IMR-90 (cell line): ENCODE data around the gene RAP1GAP2. TPM values are rescaled to one million over a fixed set of nuclear protein-coding genes. Genes with fewer than 3 reads are reported as not detected.

Experiments
- ATAC-seq: fragments of 200-7000 bp; cut with Tn5 transposase; 2 replicates; pipeline ENCODE4 v1.9.1; 2020; ENCODE audit warnings: low read depth, mild to moderate bottlenecking, moderate library complexity
- BruUV-seq: library from RNA; stranded (reverse); fragments of 400-500 nt; replicated peaks from 2 replicates; lab custom pipeline; 2021; lab: Mats Ljungman, UMichigan
- CTCF ChIA-PET: fragments of 300-600 bp; formaldehyde crosslinking; extraction: SDS; loops from one replicate; lab custom pipeline; 2021; ENCODE audit warnings: antibody characterized with exemption; lab: Yijun Ruan, JAX
- POLR2A ChIA-PET: fragments of 300-600 bp; sonication (Branson Sonifier 250); formaldehyde crosslinking; loops from one replicate; lab custom pipeline; 2022; ENCODE audit warnings: antibody characterized with exemption; ENCODE audit not compliant: unreplicated experiment; lab: Charles Lee
- DNase-seq: peaks from one replicate; pipeline ENCODE4 v3.0.0; 2013
- H2AFZ ChIP-seq: replicated peaks from 2 replicates; pipeline ENCODE3; 2013; ENCODE audit warnings: low read length, mild to moderate bottlenecking; ENCODE audit not compliant: poor library complexity
- H2AK5ac ChIP-seq: 2 replicates; pipeline ENCODE4 v1.6.1; 2013; ENCODE audit warnings: low read depth, low read length, inconsistent platforms
- H2AK9ac ChIP-seq: replicated peaks from 2 replicates; pipeline ENCODE3; 2013; ENCODE audit warnings: mild to moderate bottlenecking, low read depth, low read length, moderate library complexity; ENCODE audit not compliant: poor library complexity
- H2BK120ac ChIP-seq: 2 replicates; pipeline ENCODE4 v1.6.1; 2013; ENCODE audit warnings: low read depth, low read length, inconsistent platforms
- H2BK15ac ChIP-seq: 3 replicates; pipeline ENCODE4 v1.6.1; 2013; ENCODE audit warnings: low read depth, low read length, inconsistent platforms
- H2BK20ac ChIP-seq: 2 replicates; pipeline ENCODE4 v1.6.1; 2013; ENCODE audit warnings: low read depth, mild to moderate bottlenecking, inconsistent platforms, low read length, moderate library complexity
- H2BK5ac ChIP-seq: 2 replicates; pipeline ENCODE4 v1.6.1; 2013; ENCODE audit warnings: mild to moderate bottlenecking, low read depth, low read length, inconsistent platforms; ENCODE audit not compliant: poor library complexity, severe bottlenecking
- H3K14ac ChIP-seq: replicated peaks from 2 replicates; pipeline ENCODE4 v1.6.1; 2013; ENCODE audit warnings: low read depth, low read length, inconsistent platforms
- H3K18ac ChIP-seq: 2 replicates; pipeline ENCODE4 v1.6.1; 2013; ENCODE audit warnings: low read depth, low read length, control low read depth
- H3K23ac ChIP-seq: 2 replicates; pipeline ENCODE4 v1.6.1; 2013; ENCODE audit warnings: low read depth, low read length, inconsistent platforms
- H3K27ac ChIP-seq: 2 replicates; pipeline ENCODE4 v1.5.1; 2013; ENCODE audit warnings: mild to moderate bottlenecking, control low read depth, low read length; ENCODE audit not compliant: insufficient read depth
- H3K27me3 ChIP-seq: 2 replicates; pipeline ENCODE4 v1.6.1; 2013; ENCODE audit warnings: low read length; ENCODE audit not compliant: control insufficient read depth, insufficient read depth
- H3K36me3 ChIP-seq: 2 replicates; pipeline ENCODE4 v1.6.1; 2013; ENCODE audit warnings: low read length, mixed read lengths; ENCODE audit not compliant: control insufficient read depth, insufficient read depth
- H3K4ac ChIP-seq: 2 replicates; pipeline ENCODE4 v1.6.1; 2013; ENCODE audit warnings: low read depth, low read length, inconsistent platforms
- H3K4me1 ChIP-seq: 2 replicates; pipeline ENCODE4 v1.6.1; 2013; ENCODE audit warnings: low read length, mixed read lengths; ENCODE audit not compliant: control insufficient read depth, insufficient read depth
- H3K4me2 ChIP-seq: 2 replicates; pipeline ENCODE4 v1.6.1; 2013; ENCODE audit warnings: low read depth, mild to moderate bottlenecking, control low read depth, low read length, moderate library complexity
- H3K4me3 ChIP-seq: 2 replicates; pipeline ENCODE4 v1.5.1; 2013; ENCODE audit warnings: low read depth, mild to moderate bottlenecking, control low read depth, low read length, moderate library complexity; ENCODE audit not compliant: insufficient read depth
- H3K56ac ChIP-seq: 2 replicates; pipeline ENCODE4 v1.6.1; 2013; ENCODE audit warnings: low read length, inconsistent platforms; ENCODE audit not compliant: insufficient read depth; ENCODE audit errors: extremely low read depth
- H3K79me1 ChIP-seq, 2 experiments: 2 replicates each; pipeline ENCODE4 v1.6.1; 2013; ENCODE audit warnings: low read length in 2 of 2, inconsistent platforms in 1 of 2, low read depth in 1 of 2
- H3K9ac ChIP-seq: 2 replicates; pipeline ENCODE4 v1.6.1; 2013; ENCODE audit warnings: low read depth, low read length, control low read depth
- H3K9me1 ChIP-seq: 2 replicates; pipeline ENCODE4 v1.6.1; 2013; ENCODE audit warnings: low read length, inconsistent platforms; ENCODE audit not compliant: insufficient read depth
- H3K9me3 ChIP-seq: 2 replicates; pipeline ENCODE4 v1.6.1; 2013; ENCODE audit warnings: low read length; ENCODE audit not compliant: control insufficient read depth, insufficient read depth
- H4K20me1 ChIP-seq: 2 replicates; pipeline ENCODE4 v1.6.1; 2013; ENCODE audit warnings: low read length, inconsistent platforms; ENCODE audit not compliant: insufficient read depth
- H4K5ac ChIP-seq: 2 replicates; pipeline ENCODE4 v1.6.1; 2013; ENCODE audit warnings: mild to moderate bottlenecking, low read depth, low read length, control low read depth
- H4K8ac ChIP-seq, 2 experiments: 2 replicates each; pipeline ENCODE4 v1.6.1; 2013; ENCODE audit warnings: low read depth in 2 of 2, low read length in 2 of 2, control low read depth in 1 of 2, inconsistent platforms in 1 of 2
- H4K91ac ChIP-seq: 2 replicates; pipeline ENCODE4 v1.6.1; 2013; ENCODE audit warnings: low read depth, low read length, inconsistent platforms; ENCODE audit not compliant: insufficient read depth
- CTCF ChIP-seq: conservative IDR thresholded peaks from 2 replicates; pipeline ENCODE4 v1.5.1; 2012; ENCODE audit warnings: mild to moderate bottlenecking, low read depth, low read length, improper control_type of control experiment
- MAFK ChIP-seq: IDR thresholded peaks from 2 replicates; pipeline ENCODE4 v1.6.1; 2012; ENCODE audit warnings: low read depth, low read length, improper control_type of control experiment
- RAD21 ChIP-seq: IDR thresholded peaks from 2 replicates; pipeline ENCODE4 v1.6.1; 2012; ENCODE audit warnings: low read length, improper control_type of control experiment
- SMC3 ChIP-seq: fragments of 150-350 bp; IDR thresholded peaks from 2 replicates; pipeline ENCODE4 v1.6.1; 2016; ENCODE audit warnings: low read depth, mild to moderate bottlenecking, antibody characterized with exemption, low read length, moderate library complexity
- WGBS, 2 experiments: methylation state at CpG; one replicate each; pipeline versions ENCODE4 v1.1.5 to v1.1.7; 2013; ENCODE audit warnings: missing lambda C conversion rate in 2 of 2; ENCODE audit not compliant: insufficient read length in 1 of 2; ENCODE audit errors: extremely low coverage in 2 of 2; 5-methylcytosine and 5-hydroxymethylcytosine counted together
- dilution Hi-C: fragments of 300-500 bp; cut with HindIII; formaldehyde crosslinking; loops from one replicate; pipeline ENCODE4 v1.14.3; 2018; ENCODE audit warnings: low sequenced_read_pairs; ENCODE audit not compliant: unreplicated experiment
- in situ Hi-C: fragments of 300-500 bp; cut with MboI; formaldehyde crosslinking; loops from 3 replicates; pipeline ENCODE4 v1.14.3; 2019; ENCODE audit warnings: low sequenced_read_pairs, inconsistent platforms, mixed read lengths
- intact Hi-C: fragments of 100-400 bp; cut with micrococcal nuclease; formaldehyde crosslinking; loops from 2 replicates; pipeline ENCODE4 v1.10.0; 2022
- polyA plus RNA-seq, 3 experiments: library from polyadenylated mRNA; depleted of rRNA; stranded (reverse); fragments of >200 nt; gene quantifications; 2 replicates each; pipeline ENCODE4 v1.2.3, GENCODE V29; 2012; ENCODE audit warnings: low replicate concordance in 1 of 3
- total RNA-seq: library from RNA; depleted of rRNA; stranded (reverse); fragments of >200 nt; gene quantifications from 2 replicates; pipeline ENCODE4 v1.2.3, GENCODE V29; 2012

The RAP1GAP2 gene
- total and polyA plus RNA-seq, 2 of the 4 experiments (the other 2 are of a cell fraction) = 5.7 to 7.5 TPM

- Histone ChIP-seq H4K20me1 (no peaks in the 10 kb centered on the region), H3K79me1 (0 out of 4 replicates have a peak, but pooled peaks cover 0 to 3% of the 10 kb centered on the region in 2 experiments), H2BK20ac (no peak overlapping the region), H3K9me1 (no peaks in the 10 kb centered on the region; the same call in 1 of the 2 replicates), H3K9me3 (no peaks in the 10 kb centered on the region), H4K5ac (no peak overlapping the region), H3K56ac (no peak overlapping the region), H2BK15ac (no peak overlapping the region), H4K91ac (no peak overlapping the region), H2AK5ac (no peak overlapping the region), H3K4me3 (no peak overlapping the region), H2AFZ (no peak overlapping the region), H3K9ac (no peak overlapping the region), H3K27me3 (no peaks in the 10 kb centered on the region), H3K23ac (no peak overlapping the region), H3K4me1 (no peaks in the 10 kb centered on the region), H3K4ac (no peak overlapping the region), H3K36me3 (no peaks in the 10 kb centered on the region), H3K18ac (no peak overlapping the region), H2BK120ac (no peak overlapping the region), H2BK5ac (no peak overlapping the region), H4K8ac (no peak overlapping the region), H3K4me2 (no peak overlapping the region), H2AK9ac (no peak overlapping the region), H3K27ac (no peak overlapping the region), H3K14ac (no peak overlapping the region)
- intact Hi-C loops (no loop called here), dilution Hi-C loops (no loop called here), in situ Hi-C loops (no loop called here)
- DNase-seq = no peak
- no peak for TF ChIP-seq RAD21
- TF ChIP-seq CTCF = no peak
- TF ChIP-seq SMC3 = no peak
- TF ChIP-seq MAFK = no peak
- 91% methylated on average over 3 of the region's 10 CpGs; no CpG with 5 or more reads in 1 of the 2 experiments for WGBS, 2 experiments
- POLR2A ChIA-PET = no interaction called here
- no TSS peak for BruUV-seq
- ATAC-seq = no peak
- CTCF ChIA-PET = no interaction called here
These were observed 135.6 kb downstream of the RAP1GAP2 start for GRCh38 chr17:2931876-2932275.
